B cell (primary cell): ENCODE results near the gene MFN2.

Source experiments
- CTCF ChIP-seq: fragments of 200-600 bp; IDR thresholded peaks from one replicate; pipeline ENCODE4 v1.8.0; 2022; ENCODE audit warnings: antibody characterized with exemption, mild to moderate bottlenecking
- EZH2 ChIP-seq: IDR thresholded peaks from 2 replicates; pipeline ENCODE4 v1.6.1; 2012; ENCODE audit warnings: borderline replicate concordance, low read depth, mild to moderate bottlenecking, moderate library complexity, low read length; ENCODE audit not compliant: insufficient read depth, poor library complexity, severe bottlenecking

- TF ChIP-seq CTCF (no peak), EZH2 (no peak)
These were observed 17.0 kb downstream of the MFN2 start for GRCh38 chr1:11997081-11997850.
